ENCODE results near the gene MAPK10. TPM values are rescaled to one million over a fixed set of nuclear protein-coding genes. Genes with fewer than 3 reads are reported as not detected.

The MAPK10 gene
- total RNA-seq, 4 donors from 2014 or later, result 1.7 to 8.6 (median 4.4) TPM

- intact Hi-C loops (cut with DNase I), result no loop called here
- no peak for DNase-seq
- H3K36me3 ChIP-seq, result no peaks in the 10 kb centered on the region
- 83 to 92% methylated on average over 1 of the region's 1 CpG for WGBS, 2 donors
- H3K4me1 ChIP-seq, result peaks cover 0 to 6% (median 0%) of the 10 kb centered on the region in 3 donors
- H3K9me3 ChIP-seq, result no peaks in the 10 kb centered on the region
- no peak overlapping the region for H3K4me3 ChIP-seq
- no peaks in the 10 kb centered on the region for H3K27me3 ChIP-seq
- TF ChIP-seq, protein P1, sequence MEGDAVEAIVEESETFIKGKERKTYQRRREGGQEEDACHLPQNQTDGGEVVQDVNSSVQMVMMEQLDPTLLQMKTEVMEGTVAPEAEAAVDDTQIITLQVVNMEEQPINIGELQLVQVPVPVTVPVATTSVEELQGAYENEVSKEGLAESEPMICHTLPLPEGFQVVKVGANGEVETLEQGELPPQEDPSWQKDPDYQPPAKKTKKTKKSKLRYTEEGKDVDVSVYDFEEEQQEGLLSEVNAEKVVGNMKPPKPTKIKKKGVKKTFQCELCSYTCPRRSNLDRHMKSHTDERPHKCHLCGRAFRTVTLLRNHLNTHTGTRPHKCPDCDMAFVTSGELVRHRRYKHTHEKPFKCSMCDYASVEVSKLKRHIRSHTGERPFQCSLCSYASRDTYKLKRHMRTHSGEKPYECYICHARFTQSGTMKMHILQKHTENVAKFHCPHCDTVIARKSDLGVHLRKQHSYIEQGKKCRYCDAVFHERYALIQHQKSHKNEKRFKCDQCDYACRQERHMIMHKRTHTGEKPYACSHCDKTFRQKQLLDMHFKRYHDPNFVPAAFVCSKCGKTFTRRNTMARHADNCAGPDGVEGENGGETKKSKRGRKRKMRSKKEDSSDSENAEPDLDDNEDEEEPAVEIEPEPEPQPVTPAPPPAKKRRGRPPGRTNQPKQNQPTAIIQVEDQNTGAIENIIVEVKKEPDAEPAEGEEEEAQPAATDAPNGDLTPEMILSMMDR (IDR thresholded peaks at IDR 0.05), result no peak
- no peak for TF ChIP-seq POLR2A (IDR thresholded peaks at IDR 0.05)
- H3K27ac ChIP-seq, result no peak overlapping the region
Observed at GRCh38 chr4:86269354-86269753, 90.5 kb downstream of the MAPK10 start.

- DNase-seq, result no peak
- Histone ChIP-seq H3K4me1 (peaks cover 0 to 8% (median 0%) of the 10 kb centered on the region in 3 donors), H3K9me3 (no peaks in the 10 kb centered on the region), H3K27ac (no peak overlapping the region), H3K4me3 (no peak overlapping the region), H3K27me3 (no peaks in the 10 kb centered on the region), H3K36me3 (no peaks in the 10 kb centered on the region)
- TF ChIP-seq, protein P1 (IDR thresholded peaks at IDR 0.05), result no peak
- no peak for TF ChIP-seq POLR2A (IDR thresholded peaks at IDR 0.05)
- intact Hi-C loops (cut with DNase I), result no loop called here
Observed at GRCh38 chr4:86264241-86264640, 95.6 kb downstream of the MAPK10 start.

- no peak for DNase-seq
- Histone ChIP-seq H3K9me3 (no peaks in the 10 kb centered on the region), H3K27ac (no peak overlapping the region), H3K27me3 (no peaks in the 10 kb centered on the region), H3K4me3 (no peak overlapping the region), H3K4me1 (peaks cover 0 to 8% (median 0%) of the 10 kb centered on the region in 3 donors), H3K36me3 (no peaks in the 10 kb centered on the region)
- no peak for TF ChIP-seq POLR2A (IDR thresholded peaks at IDR 0.05)
- TF ChIP-seq, protein P1 (IDR thresholded peaks at IDR 0.05), result no peak
- 50 to 67% methylated on average over 1 of the region's 1 CpG for WGBS, 2 donors
- intact Hi-C loops (cut with DNase I), result no loop called here
Observed at GRCh38 chr4:86261636-86262035, 98.2 kb downstream of the MAPK10 start.

DNA sequence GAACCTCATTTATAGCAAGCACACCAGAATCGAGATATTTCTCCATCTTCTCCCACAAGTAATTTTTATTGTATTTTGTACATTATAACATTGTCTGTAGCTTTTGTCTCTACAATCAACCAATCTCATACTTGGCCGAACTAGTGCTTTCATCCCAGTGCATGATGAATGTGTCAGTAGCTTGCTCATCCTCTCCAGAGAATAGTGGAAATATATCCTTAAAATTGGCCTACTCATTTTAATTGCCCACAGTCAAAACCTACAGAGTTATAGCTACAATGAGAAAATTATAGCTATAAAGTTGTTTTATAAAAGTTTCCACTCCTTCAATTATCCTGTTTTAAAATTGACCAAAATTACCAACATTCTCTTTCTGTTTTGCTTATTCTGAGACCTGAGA lies 103.8 kb downstream of the MAPK10 start:
- intact Hi-C loops (cut with DNase I), result no loop called here
- no peak for DNase-seq
- Histone ChIP-seq H3K27me3 (no peaks in the 10 kb centered on the region), H3K4me3 (no peak overlapping the region), H3K27ac (no peak overlapping the region), H3K36me3 (no peaks in the 10 kb centered on the region), H3K9me3 (no peaks in the 10 kb centered on the region), H3K4me1 (no peaks in the 10 kb centered on the region)
- TF ChIP-seq POLR2A (IDR thresholded peaks at IDR 0.05), result no peak
- TF ChIP-seq, protein P1 (IDR thresholded peaks at IDR 0.05), result no peak
- WGBS, 2 donors, result 70 to 89% methylated on average over 2 of the region's 2 CpGs

- Histone ChIP-seq H3K27ac (no peak overlapping the region), H3K4me1 (no peaks in the 10 kb centered on the region), H3K9me3 (no peaks in the 10 kb centered on the region), H3K4me3 (no peak overlapping the region), H3K27me3 (no peaks in the 10 kb centered on the region), H3K36me3 (no peaks in the 10 kb centered on the region)
- WGBS, 2 donors, result 33 to 56% methylated on average over 1 of the region's 1 CpG
- intact Hi-C loops (cut with DNase I), result no loop called here
- no peak for DNase-seq
- TF ChIP-seq, protein P1 (IDR thresholded peaks at IDR 0.05), result no peak
- no peak for TF ChIP-seq POLR2A (IDR thresholded peaks at IDR 0.05)
Observed at GRCh38 chr4:86250619-86251018, 109.2 kb downstream of the MAPK10 start.
